ENCODE measurements around the gene FAM89B.

FAM89B gene

DNA sequence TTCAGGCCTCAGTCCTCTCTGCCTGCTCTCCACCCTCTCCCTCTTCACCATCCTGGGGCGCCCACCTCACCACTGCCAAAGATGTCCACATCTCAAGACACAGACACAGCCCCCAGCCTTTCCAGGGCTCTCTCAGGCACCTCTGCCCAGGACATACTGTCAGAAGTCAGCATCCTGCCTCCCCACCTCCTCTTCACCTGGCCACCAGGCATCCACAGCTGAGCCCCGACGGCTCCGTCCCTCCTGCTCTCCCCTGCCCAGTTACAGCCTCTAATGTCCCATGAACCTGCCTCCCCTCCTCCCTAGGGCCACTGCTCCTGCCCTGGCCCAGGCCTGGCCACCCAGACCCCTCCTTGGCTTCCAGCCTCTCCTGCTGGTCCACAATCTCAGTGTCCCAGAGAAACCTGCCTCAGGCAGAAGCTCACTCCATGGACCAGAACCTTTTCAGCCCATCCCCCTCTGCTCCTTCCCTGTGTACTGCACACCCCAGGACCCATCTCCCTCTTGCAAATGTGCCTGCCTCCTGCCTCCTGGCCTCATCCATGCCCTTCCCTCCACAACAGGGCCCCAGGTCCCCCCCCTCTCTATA lies 17.4 kb upstream of the FAM89B start:
- no peak for DNase-seq (ENCODE audit: low read depth)
- no peak overlapping the region for H3K4me3 ChIP-seq (ENCODE audit: low read depth, low read length)
- TF ChIP-seq, protein P1, sequence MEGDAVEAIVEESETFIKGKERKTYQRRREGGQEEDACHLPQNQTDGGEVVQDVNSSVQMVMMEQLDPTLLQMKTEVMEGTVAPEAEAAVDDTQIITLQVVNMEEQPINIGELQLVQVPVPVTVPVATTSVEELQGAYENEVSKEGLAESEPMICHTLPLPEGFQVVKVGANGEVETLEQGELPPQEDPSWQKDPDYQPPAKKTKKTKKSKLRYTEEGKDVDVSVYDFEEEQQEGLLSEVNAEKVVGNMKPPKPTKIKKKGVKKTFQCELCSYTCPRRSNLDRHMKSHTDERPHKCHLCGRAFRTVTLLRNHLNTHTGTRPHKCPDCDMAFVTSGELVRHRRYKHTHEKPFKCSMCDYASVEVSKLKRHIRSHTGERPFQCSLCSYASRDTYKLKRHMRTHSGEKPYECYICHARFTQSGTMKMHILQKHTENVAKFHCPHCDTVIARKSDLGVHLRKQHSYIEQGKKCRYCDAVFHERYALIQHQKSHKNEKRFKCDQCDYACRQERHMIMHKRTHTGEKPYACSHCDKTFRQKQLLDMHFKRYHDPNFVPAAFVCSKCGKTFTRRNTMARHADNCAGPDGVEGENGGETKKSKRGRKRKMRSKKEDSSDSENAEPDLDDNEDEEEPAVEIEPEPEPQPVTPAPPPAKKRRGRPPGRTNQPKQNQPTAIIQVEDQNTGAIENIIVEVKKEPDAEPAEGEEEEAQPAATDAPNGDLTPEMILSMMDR (IDR thresholded peaks at IDR 0.05; ENCODE audit: low read depth, low read length, missing control alignments): no peak

DNA sequence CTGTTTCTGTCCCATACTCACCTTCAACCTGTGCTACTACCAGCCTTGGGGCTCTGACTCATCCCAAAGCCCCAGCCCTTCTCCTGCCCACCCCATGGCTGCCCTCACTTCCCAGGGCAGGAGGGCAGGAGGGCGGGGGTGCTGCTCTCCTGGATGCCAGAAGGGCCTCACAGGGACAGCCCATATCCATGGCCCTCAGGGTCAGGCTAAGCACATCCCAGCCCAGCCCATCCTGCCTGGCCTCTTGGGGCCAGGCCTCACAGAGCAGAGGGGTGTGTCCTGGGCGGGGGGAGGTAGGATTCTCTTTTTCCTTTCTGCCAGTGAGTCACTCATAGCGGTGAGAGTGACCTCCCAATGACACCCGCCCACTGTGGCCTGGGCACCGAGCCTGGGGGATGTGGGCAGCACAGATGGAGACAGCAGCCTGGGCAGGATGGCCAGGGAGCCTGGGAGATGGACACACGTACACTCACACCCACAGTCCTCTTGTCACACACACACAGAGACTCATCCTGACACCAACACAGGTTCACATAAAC lies 16.6 kb upstream of the FAM89B start:
- no peak for DNase-seq (ENCODE audit: low read depth)
- TF ChIP-seq, protein P1 (IDR thresholded peaks at IDR 0.05; ENCODE audit: low read depth, low read length, missing control alignments): no peak
- H3K4me3 ChIP-seq (ENCODE audit: low read depth, low read length): no peak overlapping the region

DNA sequence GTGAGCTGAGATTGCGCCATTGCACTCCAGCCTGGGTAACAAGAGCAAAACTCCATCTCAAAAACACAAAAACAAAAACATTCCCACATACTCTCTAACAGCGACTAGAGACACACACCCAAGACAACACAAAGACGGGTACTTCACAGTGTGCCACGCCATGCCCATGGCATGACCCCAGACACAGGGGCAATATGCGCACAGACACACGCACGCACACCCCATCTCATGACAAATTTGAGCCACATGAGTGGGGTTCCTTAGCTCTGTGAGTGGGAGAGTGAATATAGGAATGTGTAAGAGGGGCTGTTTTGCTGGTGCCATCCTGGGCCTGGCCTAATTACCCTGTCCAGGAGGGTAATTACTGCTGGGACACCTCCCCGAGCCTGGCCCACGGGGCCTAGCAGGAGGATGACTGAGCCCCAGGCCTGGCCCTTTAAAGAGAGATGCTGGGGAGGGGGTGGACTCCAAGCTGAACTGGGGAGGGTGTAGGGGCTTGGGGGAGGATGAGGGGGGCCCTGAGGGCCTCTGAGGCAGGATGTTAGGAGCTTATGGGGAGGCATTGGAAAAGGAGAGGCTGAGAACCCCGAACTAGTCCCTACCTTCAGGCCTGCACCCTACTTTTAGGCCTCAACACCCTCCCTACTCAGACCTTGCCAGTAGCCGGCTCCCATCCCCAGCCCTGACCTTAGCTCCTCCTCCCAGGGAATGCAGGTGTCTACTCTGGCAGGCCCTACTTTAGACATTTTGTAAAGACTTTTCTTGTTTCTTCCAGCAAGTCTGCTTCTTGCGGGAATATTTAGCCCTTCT lies 15.7 kb upstream of the FAM89B start:
- DNase-seq (ENCODE audit: low read depth): no peak
- H3K4me3 ChIP-seq (ENCODE audit: low read depth, low read length): no peak overlapping the region
- TF ChIP-seq, protein P1 (IDR thresholded peaks at IDR 0.05; ENCODE audit: low read depth, low read length, missing control alignments): no peak

DNA sequence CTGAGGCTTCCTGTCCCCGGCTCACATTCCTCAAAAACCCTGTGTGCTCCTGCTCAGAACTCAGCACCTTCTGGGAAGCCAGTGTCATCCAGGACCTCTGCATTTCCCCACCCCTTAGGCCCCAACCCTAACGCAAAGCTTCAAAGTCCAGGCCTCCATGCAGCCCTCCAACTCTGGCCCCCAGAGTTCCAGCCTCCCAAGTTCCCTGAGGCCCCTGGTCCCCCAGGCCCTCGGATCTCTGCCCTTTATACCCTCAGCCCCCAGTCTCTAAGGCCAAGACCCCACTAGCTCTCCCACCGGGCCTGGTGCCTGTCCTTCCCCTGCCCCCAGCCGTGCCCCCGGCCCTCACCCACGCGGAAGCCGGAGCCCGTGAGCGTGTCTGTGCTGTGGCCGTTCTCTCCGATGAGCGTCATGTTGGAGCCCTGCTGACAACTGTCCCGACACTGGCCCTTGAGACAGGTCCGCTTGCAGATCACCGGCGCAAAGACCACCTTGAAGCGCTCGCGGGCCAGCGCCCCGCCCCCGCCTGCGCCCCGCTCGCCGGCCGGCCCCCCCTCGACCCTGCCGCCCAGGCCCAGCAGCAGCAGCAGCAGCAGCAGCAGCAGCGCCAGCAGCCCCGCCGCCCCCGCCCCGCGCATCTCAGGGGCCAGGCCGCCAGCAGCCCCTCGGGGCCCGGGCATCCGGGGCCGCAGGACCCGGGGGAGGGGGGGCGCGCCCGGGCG lies 14.9 kb upstream of the FAM89B start:
- no peak for DNase-seq (ENCODE audit: low read depth)
- no peak overlapping the region for H3K4me3 ChIP-seq (ENCODE audit: low read depth, low read length)
- TF ChIP-seq, protein P1 (IDR thresholded peaks at IDR 0.05; ENCODE audit: low read depth, low read length, missing control alignments): no peak

DNA sequence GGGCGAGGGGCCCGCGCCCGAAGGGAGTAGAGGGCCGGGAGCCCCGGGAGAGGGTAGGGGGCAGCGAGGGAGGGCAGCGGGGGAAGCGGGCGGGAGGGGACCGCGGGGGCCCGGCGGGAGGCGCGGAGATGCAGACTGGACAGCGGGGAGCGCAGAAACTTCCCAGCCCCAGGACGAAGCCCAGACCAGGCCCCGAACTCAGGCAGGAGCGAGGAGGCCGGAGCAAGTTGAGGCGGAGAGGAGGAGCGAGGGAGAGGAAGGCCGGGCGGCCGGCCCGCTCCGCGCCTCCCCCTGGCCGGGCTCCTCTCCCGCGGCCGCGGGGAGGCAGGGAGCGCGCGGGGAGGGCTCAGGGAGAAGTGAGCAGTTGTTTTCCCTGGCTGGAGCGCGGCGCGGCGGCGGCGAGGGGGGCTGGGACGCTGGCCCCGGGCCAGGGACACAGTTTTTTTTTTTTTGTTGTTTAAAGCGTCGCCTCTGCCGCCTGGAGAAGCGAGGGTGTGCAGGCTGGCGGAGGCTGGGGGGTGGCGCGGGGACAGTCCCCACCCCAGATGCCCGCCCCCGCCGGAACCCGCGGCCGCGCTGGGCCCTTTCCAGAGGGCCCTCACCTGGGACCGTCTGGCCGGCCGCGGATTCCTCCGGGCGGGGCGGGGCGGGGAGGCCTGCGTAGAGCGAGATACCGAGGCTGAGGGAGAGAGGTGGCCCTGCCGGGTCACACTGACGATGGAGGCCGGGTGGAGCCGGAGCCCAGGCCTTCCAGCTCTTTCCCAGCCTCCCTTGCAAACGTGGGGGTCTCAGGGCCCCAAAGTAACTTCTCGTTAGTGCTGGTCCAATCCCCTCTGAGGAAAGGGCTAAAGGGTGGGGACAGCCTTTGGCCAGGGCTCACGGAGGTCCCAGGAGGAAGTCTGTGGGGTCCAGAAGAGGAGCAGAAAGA lies 14.1 kb upstream of the FAM89B start, which contains the start of gene LTBP3:
TSS of gene LTBP3 (minus strand) at position 358 of the 928 bp plus-strand sequence. CDS start 400 bp downstream, outside the sequence.
- peak within 1 kb of the TSS; percentile 24 for H3K4me3 ChIP-seq (ENCODE audit: low read depth, low read length)
- DNase-seq (ENCODE audit: low read depth): no peak
- TF ChIP-seq, protein P1 (IDR thresholded peaks at IDR 0.05; ENCODE audit: low read depth, low read length, missing control alignments): no peak

DNA sequence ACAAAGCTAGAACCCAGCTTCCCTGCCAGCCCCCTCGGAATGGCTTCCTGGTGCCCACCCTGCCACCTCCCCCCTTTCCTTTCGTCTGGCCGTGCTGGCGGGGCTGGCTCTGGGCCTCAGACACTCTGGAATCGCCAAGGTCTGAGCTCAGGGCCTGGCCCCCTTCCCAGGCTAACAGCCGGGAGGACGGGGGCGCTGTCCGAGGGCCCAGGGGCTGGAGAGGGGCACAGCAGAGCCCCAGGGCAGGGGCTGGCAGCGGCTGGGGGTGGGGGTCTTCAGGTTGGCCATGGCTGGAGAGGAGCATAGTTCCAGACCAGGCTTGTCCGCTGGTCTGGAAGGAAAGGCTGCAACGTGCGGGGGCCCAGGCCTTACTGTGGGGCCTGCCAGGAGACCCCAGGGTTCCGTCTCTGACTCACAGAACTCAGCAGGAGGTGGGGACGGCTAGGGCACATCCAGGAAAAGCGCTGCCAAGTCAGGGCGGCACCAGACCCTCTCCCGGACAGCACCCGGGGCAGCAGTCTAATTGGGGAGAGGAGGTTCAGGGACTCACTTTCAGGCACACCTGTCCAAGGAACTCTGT lies 13.3 kb upstream of the FAM89B start:
- no peak for DNase-seq (ENCODE audit: low read depth)
- TF ChIP-seq, protein P1 (IDR thresholded peaks at IDR 0.05; ENCODE audit: low read depth, low read length, missing control alignments): no peak
- H3K4me3 ChIP-seq (ENCODE audit: low read depth, low read length): no peak overlapping the region
